ENCODE measurements around the gene MICAL3.
"Not testable (repeated sequence)": the region's sequence is repeated elsewhere in the genome, so short reads cannot be mapped to it uniquely, and the experiment has no call there.

The MICAL3 gene

GRCh38 chr22:17950651-17951214 lies 73.6 kb downstream of the MICAL3 start:
- no peak for DNase-seq

- no peak for DNase-seq
These were observed 74.5 kb downstream of the MICAL3 start for GRCh38 chr22:17949642-17950473.

- no peak for DNase-seq
These were observed 76.3 kb downstream of the MICAL3 start for GRCh38 chr22:17948101-17948500.

- DNase-seq, result no peak
These were observed 77.5 kb downstream of the MICAL3 start for GRCh38 chr22:17946662-17947367.

- no peak for DNase-seq
These were observed 78.3 kb downstream of the MICAL3 start for GRCh38 chr22:17945888-17946648.

- no peak for DNase-seq
These were observed 79.0 kb downstream of the MICAL3 start for GRCh38 chr22:17945156-17945887.

GRCh38 chr22:17944256-17944655 lies 80.1 kb downstream of the MICAL3 start:
- DNase-seq, result no peak

GRCh38 chr22:17943533-17944249 lies 80.7 kb downstream of the MICAL3 start:
- DNase-seq, result no peak

GRCh38 chr22:17942721-17943120 lies 81.6 kb downstream of the MICAL3 start:
- DNase-seq, result no peak

- DNase-seq, result no peak
These were observed 82.6 kb downstream of the MICAL3 start for GRCh38 chr22:17941471-17942406.

- no peak for DNase-seq
These were observed 84.8 kb downstream of the MICAL3 start for GRCh38 chr22:17939579-17939978.

GRCh38 chr22:17939011-17939410 lies 85.3 kb downstream of the MICAL3 start:
- DNase-seq, result no peak

GRCh38 chr22:17938484-17938924 lies 85.9 kb downstream of the MICAL3 start:
- no peak for DNase-seq

GRCh38 chr22:17932457-17932856 lies 91.9 kb downstream of the MICAL3 start:
- not testable (repeated sequence) for DNase-seq

- no peak for DNase-seq
These were observed 92.9 kb downstream of the MICAL3 start for GRCh38 chr22:17931400-17931825.

- no peak for DNase-seq
These were observed 93.7 kb downstream of the MICAL3 start for GRCh38 chr22:17930455-17931313.

GRCh38 chr22:17929909-17930308 lies 94.5 kb downstream of the MICAL3 start:
- no peak for DNase-seq

- DNase-seq, result no peak
These were observed 96.0 kb downstream of the MICAL3 start for GRCh38 chr22:17928391-17928790.

- DNase-seq, result no peak
These were observed 97.3 kb downstream of the MICAL3 start for GRCh38 chr22:17927062-17927461.

All from CD4-positive, alpha-beta T cell treated with Interleukin-4 for 1 hour (primary cell).